Mucosa of descending colon (tissue), 3 donors: Measurements from ENCODE around the gene C6orf120. TPM values are rescaled to one million over a fixed set of nuclear protein-coding genes. Genes with fewer than 3 reads are reported as not detected.

Experiments used
- ATAC-seq: fragments of 200-7000 bp; cut with Tn5 transposase; one replicate; pipeline ENCODE4 v1.9.1; 2020; ENCODE audit warnings: mild to moderate bottlenecking, moderate library complexity
- DNase-seq, 3 donors: peaks; one replicate each; pipeline ENCODE4 v3.0.0-alpha.2; 2020
- H3K36me3 ChIP-seq: fragments of 200-600 bp; one replicate; pipeline ENCODE4 v1.8.0; 2021; ENCODE audit warnings: low read depth, mild to moderate bottlenecking
- H3K4me1 ChIP-seq: fragments of 200-600 bp; one replicate; pipeline ENCODE4 v1.8.0; 2021; ENCODE audit warnings: low read depth, mild to moderate bottlenecking
- H3K4me3 ChIP-seq: fragments of 200-600 bp; one replicate; pipeline ENCODE4 v1.8.0; 2021; ENCODE audit warnings: mild to moderate bottlenecking
- H3K9me3 ChIP-seq: fragments of 200-600 bp; one replicate; pipeline ENCODE4 v1.8.0; 2021; ENCODE audit warnings: mild to moderate bottlenecking
- intact Hi-C, 2 donors: fragments of 100-400 bp; cut with DNase I in 1 of 2; cut with micrococcal nuclease in 1 of 2; formaldehyde crosslinking; loops; one replicate each; pipeline versions ENCODE4 v1.11.0 to v1.11.1; 2022; cut with DNase I, micrococcal nuclease
- total RNA-seq, 3 donors: library from RNA; stranded (reverse); fragmentation: NEBNext Ultra II Directional in 2 of 3; extraction: Animal tissue kit (Norgen Biotek cat#: 25700) in 2 of 3; gene quantifications; one replicate each; pipeline versions ENCODE4 v1.2.1 to v1.2.4, GENCODE V29; 2021 to 2023
- TF ChIP-seq, protein P1 (sequence below): fragments of 200-600 bp; IDR thresholded peaks from one replicate; pipeline ENCODE4 v1.8.0; 2022; ENCODE audit warnings: antibody characterized with exemption, mild to moderate bottlenecking
- donor health status: DM: no; HTN: no; CAD: no; lungs with moderate emphysema.
- donor health status: DM: no; HTN: no; CAD: no.
- donor health status: DM: no; HTN: yes; CAD: no.

Gene C6orf120
- total RNA-seq, 3 donors from 2014 or later = 25.3 to 28.7 (median 27.5) TPM

GRCh38 chr6:169700296-169700695 lies 1.6 kb upstream of the C6orf120 start:
- DNase-seq (peak in 1 of 3 donors; percentile 11), ATAC-seq (no peak)
- H3K4me1 ChIP-seq = peaks cover 34% of the 10 kb centered on the region
- no peaks in the 10 kb centered on the region for H3K36me3 ChIP-seq
- no peak overlapping the region for H3K4me3 ChIP-seq
- peaks cover 10% of the 10 kb centered on the region for H3K9me3 ChIP-seq
- TF ChIP-seq, protein P1, sequence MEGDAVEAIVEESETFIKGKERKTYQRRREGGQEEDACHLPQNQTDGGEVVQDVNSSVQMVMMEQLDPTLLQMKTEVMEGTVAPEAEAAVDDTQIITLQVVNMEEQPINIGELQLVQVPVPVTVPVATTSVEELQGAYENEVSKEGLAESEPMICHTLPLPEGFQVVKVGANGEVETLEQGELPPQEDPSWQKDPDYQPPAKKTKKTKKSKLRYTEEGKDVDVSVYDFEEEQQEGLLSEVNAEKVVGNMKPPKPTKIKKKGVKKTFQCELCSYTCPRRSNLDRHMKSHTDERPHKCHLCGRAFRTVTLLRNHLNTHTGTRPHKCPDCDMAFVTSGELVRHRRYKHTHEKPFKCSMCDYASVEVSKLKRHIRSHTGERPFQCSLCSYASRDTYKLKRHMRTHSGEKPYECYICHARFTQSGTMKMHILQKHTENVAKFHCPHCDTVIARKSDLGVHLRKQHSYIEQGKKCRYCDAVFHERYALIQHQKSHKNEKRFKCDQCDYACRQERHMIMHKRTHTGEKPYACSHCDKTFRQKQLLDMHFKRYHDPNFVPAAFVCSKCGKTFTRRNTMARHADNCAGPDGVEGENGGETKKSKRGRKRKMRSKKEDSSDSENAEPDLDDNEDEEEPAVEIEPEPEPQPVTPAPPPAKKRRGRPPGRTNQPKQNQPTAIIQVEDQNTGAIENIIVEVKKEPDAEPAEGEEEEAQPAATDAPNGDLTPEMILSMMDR = no peak
- intact Hi-C loops = no loop called here

DNA sequence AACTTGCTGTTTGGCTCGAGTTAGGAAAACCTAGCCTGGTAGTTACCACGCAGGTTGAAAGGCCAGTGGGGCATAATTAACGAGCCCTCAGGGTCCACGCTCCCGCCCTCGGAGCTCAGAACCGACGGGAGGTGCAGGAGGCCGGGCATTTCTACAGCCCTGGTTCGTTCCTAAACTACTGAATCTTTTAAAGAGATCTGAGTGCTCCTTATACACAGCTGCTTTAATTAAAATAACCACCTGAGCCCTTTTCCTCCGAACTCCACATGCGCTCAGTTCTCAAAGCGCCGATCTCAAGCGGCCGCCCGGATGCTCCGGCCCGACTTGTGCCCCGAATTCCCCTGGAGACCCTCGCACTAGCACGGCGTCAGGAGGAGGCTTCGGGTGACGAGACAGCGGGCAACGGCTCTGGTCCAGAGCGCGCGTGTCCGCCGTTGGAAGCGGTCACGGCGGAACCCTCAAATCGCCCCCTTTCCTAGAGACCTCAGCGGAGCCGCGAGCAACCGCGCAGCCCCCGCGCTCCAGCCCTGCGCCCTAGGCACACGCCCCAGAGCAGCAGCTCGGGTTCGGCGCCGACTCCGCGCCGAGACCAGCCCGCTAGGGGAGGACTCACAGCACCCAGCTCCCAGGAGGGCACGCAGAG lies 494 bp upstream of the C6orf120 start:
- ATAC-seq (peak; percentile 17), DNase-seq (peak in 1 of 3 donors; percentile 35)
- TF ChIP-seq, protein P1 = no peak
- intact Hi-C loops = no loop called here
- H3K9me3 ChIP-seq = peaks cover 2% of the 10 kb centered on the region
- peaks cover 34% of the 10 kb centered on the region for H3K4me1 ChIP-seq
- H3K4me3 ChIP-seq = peak overlapping the region; percentile 92
- H3K36me3 ChIP-seq = no peaks in the 10 kb centered on the region

GRCh38 chr6:169702840-169703246 lies 917 bp downstream of the C6orf120 start:
- Histone ChIP-seq H3K4me1 (peaks cover 34% of the 10 kb centered on the region), H3K9me3 (no peaks in the 10 kb centered on the region), H3K4me3 (peak overlapping the region; percentile 92), H3K36me3 (no peaks in the 10 kb centered on the region)
- TF ChIP-seq, protein P1 = no peak
- intact Hi-C loops = no loop called here
- DNase-seq (no peak), ATAC-seq (no peak)

- no peaks in the 10 kb centered on the region for H3K9me3 ChIP-seq
- no peaks in the 10 kb centered on the region for H3K36me3 ChIP-seq
- DNase-seq = no peak
- H3K4me1 ChIP-seq = peaks cover 17% of the 10 kb centered on the region
- H3K4me3 ChIP-seq = no peak overlapping the region
- ATAC-seq = no peak
- intact Hi-C loops = no loop called here
- TF ChIP-seq, protein P1 = no peak
These were observed 5.8 kb downstream of the C6orf120 start for GRCh38 chr6:169707772-169708171.

GRCh38 chr6:169709293-169709692 lies 7.4 kb downstream of the C6orf120 start:
- Histone ChIP-seq H3K4me1 (peaks cover 2% of the 10 kb centered on the region), H3K36me3 (no peaks in the 10 kb centered on the region), H3K9me3 (no peaks in the 10 kb centered on the region), H3K4me3 (no peak overlapping the region)
- TF ChIP-seq, protein P1 = no peak
- DNase-seq (no peak), ATAC-seq (no peak)
- intact Hi-C loops = no loop called here

DNA sequence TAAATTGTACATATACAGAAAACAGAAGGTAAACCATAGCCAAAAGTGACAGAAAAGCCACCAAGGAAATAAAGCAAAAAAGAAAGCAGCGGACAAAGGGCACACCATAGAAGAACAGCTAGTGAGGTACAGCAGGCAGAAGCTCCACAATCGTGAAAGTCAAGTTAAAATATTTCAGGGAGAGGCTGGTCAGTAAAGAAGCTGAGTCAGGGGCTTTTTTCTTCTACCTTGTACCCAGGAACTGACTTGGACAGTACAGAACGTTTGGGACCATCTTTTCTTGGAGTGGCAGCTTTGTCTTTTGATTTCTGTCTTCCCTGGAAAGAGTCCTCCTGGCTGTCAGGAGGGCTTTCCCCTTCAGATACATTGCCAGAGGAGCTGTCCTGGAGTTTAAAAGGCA lies 8.1 kb downstream of the C6orf120 start:
- intact Hi-C loops = no loop called here
- Histone ChIP-seq H3K4me3 (no peak overlapping the region), H3K36me3 (no peaks in the 10 kb centered on the region), H3K9me3 (no peaks in the 10 kb centered on the region), H3K4me1 (no peaks in the 10 kb centered on the region)
- TF ChIP-seq, protein P1 = no peak
- ATAC-seq = no peak
- no peak for DNase-seq
